ENCODE data around the gene RSAD1.

The RSAD1 gene

GRCh38 chr17:50519141-50519834 is 40.6 kb downstream of the RSAD1 start:
- DNase-seq (ENCODE audit: low spot score), result no peak

GRCh38 chr17:50520483-50520882 is 41.8 kb downstream of the RSAD1 start:
- no peak for DNase-seq (ENCODE audit: low spot score)

GRCh38 chr17:50521514-50521913 is 42.9 kb downstream of the RSAD1 start:
- DNase-seq (ENCODE audit: low spot score), result no peak

- no peak for DNase-seq (ENCODE audit: low spot score)
Measured at GRCh38 chr17:50522766-50523165, 44.1 kb downstream of the RSAD1 start.

GRCh38 chr17:50523208-50523607 is 44.5 kb downstream of the RSAD1 start:
- DNase-seq (ENCODE audit: low spot score), result no peak

GRCh38 chr17:50524838-50525237 is 46.2 kb downstream of the RSAD1 start:
- no peak for DNase-seq (ENCODE audit: low spot score)

GRCh38 chr17:50527155-50527762 is 48.6 kb downstream of the RSAD1 start:
- no peak for DNase-seq (ENCODE audit: low spot score)

GRCh38 chr17:50527949-50528474 is 49.4 kb downstream of the RSAD1 start:
- DNase-seq (ENCODE audit: low spot score), result no peak

- DNase-seq (ENCODE audit: low spot score), result no peak
Measured at GRCh38 chr17:50529849-50530248, 51.2 kb downstream of the RSAD1 start.

- no peak for DNase-seq (ENCODE audit: low spot score)
Measured at GRCh38 chr17:50531428-50532025, 52.9 kb downstream of the RSAD1 start.

GRCh38 chr17:50532452-50533024 is 53.9 kb downstream of the RSAD1 start, which contains the start of gene EPN3:
TSS of gene EPN3 (plus strand) at chr17:50532735. CDS start at chr17:50536557, 3,822 bp downstream.
- DNase-seq (ENCODE audit: low spot score), result no peak

GRCh38 chr17:50533185-50533584 is 54.5 kb downstream of the RSAD1 start:
- no peak for DNase-seq (ENCODE audit: low spot score)

- peak; percentile 23 for DNase-seq (ENCODE audit: low spot score)
Measured at GRCh38 chr17:50533720-50534148, 55.1 kb downstream of the RSAD1 start.

GRCh38 chr17:50534222-50534978 is 55.7 kb downstream of the RSAD1 start:
- peak; percentile 26 for DNase-seq (ENCODE audit: low spot score)

GRCh38 chr17:50534979-50535326 is 56.3 kb downstream of the RSAD1 start:
- DNase-seq (ENCODE audit: low spot score), result no peak

- no peak for DNase-seq (ENCODE audit: low spot score)
Measured at GRCh38 chr17:50535407-50535806, 56.7 kb downstream of the RSAD1 start.
